HEK293T (cell line): ENCODE measurements around the gene MLANA.

Experiments used
- ARNT ChIP-seq: fragments of 450-650 bp; IDR thresholded peaks from 2 replicates; pipeline ENCODE4 v1.6.1; 2017; ENCODE audit warnings: mild to moderate bottlenecking
- BHLHE40 ChIP-seq: fragments of 450-650 bp; IDR thresholded peaks from 2 replicates; pipeline ENCODE4 v1.6.1; 2016; ENCODE audit warnings: mild to moderate bottlenecking, moderate library complexity, borderline replicate concordance
- CTBP1 ChIP-seq: fragments of 450-650 bp; IDR thresholded peaks from 2 replicates; pipeline ENCODE4 v1.6.1; 2016; ENCODE audit warnings: borderline replicate concordance
- ELF4 ChIP-seq: fragments of 450-650 bp; IDR thresholded peaks from 2 replicates; pipeline ENCODE4 v1.6.1; 2017; ENCODE audit warnings: antibody characterized with exemption
- FOXA1 ChIP-seq: fragments of 450-650 bp; IDR thresholded peaks from 2 replicates; pipeline ENCODE4 v1.6.1; 2016; ENCODE audit warnings: mild to moderate bottlenecking
- FOXK2 ChIP-seq: fragments of 450-650 bp; IDR thresholded peaks from 2 replicates; pipeline ENCODE4 v1.6.1; 2016; ENCODE audit warnings: mild to moderate bottlenecking
- FOXM1 ChIP-seq: fragments of 450-650 bp; IDR thresholded peaks from 2 replicates; pipeline ENCODE4 v1.6.1; 2017; ENCODE audit warnings: mild to moderate bottlenecking, borderline replicate concordance
- HDGF ChIP-seq: fragments of 450-650 bp; IDR thresholded peaks from 2 replicates; pipeline ENCODE4 v1.6.1; 2017; ENCODE audit warnings: antibody characterized with exemption, borderline replicate concordance
- NFRKB ChIP-seq: fragments of 450-650 bp; IDR thresholded peaks from 2 replicates; pipeline ENCODE4 v1.6.1; 2016; ENCODE audit warnings: mild to moderate bottlenecking, moderate library complexity
- SP1 ChIP-seq: fragments of 450-650 bp; IDR thresholded peaks from 2 replicates; pipeline ENCODE4 v1.6.1; 2017
- SUZ12 ChIP-seq: fragments of 450-650 bp; IDR thresholded peaks from 2 replicates; pipeline ENCODE4 v1.6.1; 2016; ENCODE audit warnings: mild to moderate bottlenecking
- TARDBP ChIP-seq: fragments of 450-650 bp; IDR thresholded peaks from 2 replicates; pipeline ENCODE4 v1.6.1; 2016
- ZNF384 ChIP-seq: fragments of 450-650 bp; IDR thresholded peaks from 2 replicates; pipeline ENCODE4 v1.6.1; 2016
- TF ChIP-seq, protein P1 (sequence below): fragments of 450-650 bp; IDR thresholded peaks from 2 replicates; pipeline ENCODE4 v1.6.1; 2016

DNA sequence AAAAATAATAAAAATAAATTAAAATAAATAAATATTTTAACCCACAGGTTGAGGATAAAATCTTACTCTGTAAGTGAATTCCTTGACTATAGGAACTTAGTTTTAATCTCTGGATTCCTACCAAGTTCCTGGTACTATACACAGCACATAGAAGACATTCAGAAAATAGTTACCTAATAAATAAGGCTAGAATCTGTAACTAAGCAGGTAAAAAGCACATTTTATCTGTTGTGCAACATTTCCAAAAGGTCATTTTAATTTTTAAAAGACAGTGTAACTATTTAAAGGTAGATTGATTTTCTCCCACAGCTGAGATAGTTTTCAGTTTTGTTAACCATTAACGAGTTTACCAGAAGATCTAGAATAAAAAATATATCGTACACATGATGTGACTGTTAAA lies 47.8 kb downstream of the MLANA start:
- TF ChIP-seq BHLHE40 (no peak), ZNF384 (no peak), ELF4 (no peak), ARNT (no peak), SP1 (no peak), FOXM1 (no peak), CTBP1 (no peak), FOXK2 (no peak), NFRKB (no peak), HDGF (no peak), TARDBP (no peak), FOXA1 (no peak), SUZ12 (no peak)
- TF ChIP-seq, protein P1, sequence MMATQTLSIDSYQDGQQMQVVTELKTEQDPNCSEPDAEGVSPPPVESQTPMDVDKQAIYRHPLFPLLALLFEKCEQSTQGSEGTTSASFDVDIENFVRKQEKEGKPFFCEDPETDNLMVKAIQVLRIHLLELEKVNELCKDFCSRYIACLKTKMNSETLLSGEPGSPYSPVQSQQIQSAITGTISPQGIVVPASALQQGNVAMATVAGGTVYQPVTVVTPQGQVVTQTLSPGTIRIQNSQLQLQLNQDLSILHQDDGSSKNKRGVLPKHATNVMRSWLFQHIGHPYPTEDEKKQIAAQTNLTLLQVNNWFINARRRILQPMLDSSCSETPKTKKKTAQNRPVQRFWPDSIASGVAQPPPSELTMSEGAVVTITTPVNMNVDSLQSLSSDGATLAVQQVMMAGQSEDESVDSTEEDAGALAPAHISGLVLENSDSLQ = no peak
